Ammon's horn (tissue), 1 donor: Measurements from ENCODE around the gene ELMOD1.

ENCODE experiments used
- DNase-seq: peaks from one replicate; pipeline ENCODE4 v3.0.0-alpha.2; 2016; ENCODE audit warnings: low spot score

The ELMOD1 gene

DNA sequence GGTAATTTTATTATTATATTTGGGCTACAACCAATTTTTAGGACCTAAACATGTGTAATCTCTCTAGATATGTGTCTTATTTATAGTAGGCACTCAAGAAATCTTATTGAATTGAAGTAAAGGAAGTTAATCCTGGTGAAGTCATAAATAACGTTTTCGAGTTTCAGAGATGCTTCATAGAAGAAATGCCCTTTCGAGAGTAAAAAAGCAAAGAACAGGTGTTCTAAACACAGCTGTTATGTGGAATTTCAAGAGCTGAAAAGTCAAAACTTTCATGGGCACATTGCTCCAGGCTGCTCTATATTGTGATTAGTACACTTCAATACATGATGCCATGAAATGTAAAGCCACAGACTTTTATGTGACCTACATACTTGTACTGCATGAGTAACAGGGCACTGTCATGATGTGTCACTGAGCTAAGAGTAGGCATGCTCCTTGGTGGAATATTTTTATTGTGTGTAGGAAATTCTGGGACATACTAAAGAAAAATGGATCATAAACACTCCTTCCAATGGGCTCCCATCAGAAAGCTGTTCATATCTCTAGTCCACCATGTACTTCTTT is 7.2 kb upstream of the ELMOD1 start:
- no peak for DNase-seq

DNA sequence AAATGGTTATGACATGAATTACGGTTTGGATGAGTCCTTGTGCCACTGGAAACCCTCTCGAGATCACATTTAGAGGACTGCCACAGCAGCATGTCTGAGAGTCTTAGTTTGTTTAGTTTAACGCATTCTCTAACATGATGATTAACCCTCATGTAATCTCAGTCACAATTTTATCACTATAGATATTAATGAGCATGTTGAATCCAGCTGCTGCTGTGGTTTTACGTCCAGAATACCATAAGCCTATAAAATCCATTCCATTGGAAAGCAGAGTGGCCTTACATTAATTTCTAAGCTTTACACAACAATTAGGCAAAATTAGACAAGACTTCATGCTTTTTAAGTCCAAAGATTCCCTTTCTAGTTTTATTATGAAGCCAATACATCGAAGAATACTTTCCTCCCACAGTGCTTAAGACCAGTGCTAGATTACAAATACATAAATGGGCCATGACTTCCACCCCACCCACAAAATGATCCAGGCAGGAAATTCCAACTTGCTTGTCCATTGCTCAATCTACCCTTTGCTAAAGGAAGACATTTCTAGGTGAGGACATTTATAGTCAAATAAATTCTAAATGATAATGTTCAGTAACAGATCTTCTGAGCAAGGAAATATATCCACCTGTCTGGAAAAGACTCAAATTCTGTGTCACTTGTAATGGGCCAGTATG is 3.5 kb upstream of the ELMOD1 start:
- no peak for DNase-seq

GRCh38 chr11:107591378-107592230 is 657 bp downstream of the ELMOD1 start:
- DNase-seq, result peak; percentile 23

- DNase-seq, result no peak
Observed at GRCh38 chr11:107592231-107592590, 1.3 kb downstream of the ELMOD1 start.

DNA sequence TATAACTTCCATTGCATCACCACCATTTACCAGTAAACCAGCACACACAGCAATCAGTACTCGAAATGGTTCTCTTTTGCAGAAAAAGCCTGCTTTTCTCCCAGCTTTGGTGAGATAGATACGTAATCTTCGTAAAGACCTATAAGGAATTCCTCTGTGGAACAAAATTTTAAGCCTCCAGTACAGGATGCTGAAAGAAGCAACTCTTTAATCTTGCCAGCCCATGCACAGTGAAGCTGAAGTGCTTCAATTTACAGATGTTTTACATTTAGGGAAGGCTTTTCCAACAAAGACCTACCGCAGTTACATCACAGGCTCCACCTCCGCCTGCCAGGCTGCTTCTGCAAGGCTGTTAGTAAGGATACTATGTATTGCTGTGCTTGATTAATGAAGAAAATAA is 1.9 kb downstream of the ELMOD1 start:
- peak; percentile 15 for DNase-seq

DNA sequence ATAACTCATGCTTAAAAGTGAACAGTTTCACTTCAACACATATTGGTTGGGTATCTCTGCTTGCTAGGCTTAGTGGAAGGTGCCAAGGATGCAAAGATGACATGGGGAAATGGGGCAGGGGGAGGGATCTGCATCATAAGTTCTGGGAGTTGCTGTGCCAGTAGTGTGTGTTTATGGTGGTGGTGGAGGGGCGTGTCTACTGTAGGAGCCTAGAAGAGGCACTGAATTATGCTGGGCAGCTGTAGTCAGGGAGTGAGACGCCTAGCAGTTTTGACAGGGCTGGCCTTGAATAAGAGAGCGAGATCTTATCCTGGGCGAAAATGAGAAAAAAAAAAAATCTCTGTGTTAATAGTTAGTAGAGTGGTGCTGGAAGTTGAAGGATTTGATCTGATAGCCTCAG is 3.0 kb downstream of the ELMOD1 start:
- peak; percentile 10 for DNase-seq

- DNase-seq, result no peak
Observed at GRCh38 chr11:107594736-107595135, 3.8 kb downstream of the ELMOD1 start.

DNA sequence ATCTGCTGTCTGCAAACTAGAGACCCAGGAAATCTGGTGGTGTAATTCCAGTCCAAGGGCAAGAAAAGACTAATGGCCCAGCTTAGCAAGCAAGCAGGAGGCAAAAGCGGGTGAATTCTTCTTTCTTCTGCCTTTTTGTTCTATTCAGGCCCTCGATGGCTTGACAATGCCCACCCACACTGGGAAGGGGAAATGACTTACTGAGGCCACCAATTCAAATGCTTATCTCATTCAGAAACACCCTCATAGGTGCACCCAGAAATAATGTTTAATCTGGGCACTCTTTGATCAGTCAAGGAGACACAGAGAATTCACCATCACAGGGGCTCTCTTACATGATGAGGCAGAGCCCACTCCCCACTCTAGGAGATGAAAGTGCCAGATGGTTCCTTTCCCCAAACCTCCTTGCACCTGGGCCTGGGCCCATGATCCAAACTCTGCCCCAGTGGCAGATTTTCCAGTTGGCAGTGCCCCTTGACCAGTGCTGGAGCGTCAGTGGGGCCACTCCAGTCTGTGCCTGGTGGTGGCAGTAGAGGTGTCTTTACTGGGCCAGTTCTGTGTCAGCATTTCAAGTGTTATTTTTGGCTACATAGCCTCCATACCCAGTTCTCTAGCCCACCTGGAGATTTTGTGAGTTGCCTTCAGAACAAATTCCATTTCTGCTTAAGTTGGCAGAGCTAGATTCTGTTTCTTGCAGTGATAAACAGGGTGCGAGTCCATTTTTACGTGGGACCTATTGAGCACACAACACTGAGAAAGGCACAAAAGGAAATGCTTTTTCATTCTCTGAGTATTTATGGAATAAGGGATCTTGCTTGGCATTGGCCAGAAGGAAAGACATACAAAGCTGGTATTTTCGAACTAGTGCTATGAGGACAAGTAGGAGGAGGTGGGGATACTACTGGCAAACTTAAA is 7.5 kb downstream of the ELMOD1 start:
- no peak for DNase-seq

DNA sequence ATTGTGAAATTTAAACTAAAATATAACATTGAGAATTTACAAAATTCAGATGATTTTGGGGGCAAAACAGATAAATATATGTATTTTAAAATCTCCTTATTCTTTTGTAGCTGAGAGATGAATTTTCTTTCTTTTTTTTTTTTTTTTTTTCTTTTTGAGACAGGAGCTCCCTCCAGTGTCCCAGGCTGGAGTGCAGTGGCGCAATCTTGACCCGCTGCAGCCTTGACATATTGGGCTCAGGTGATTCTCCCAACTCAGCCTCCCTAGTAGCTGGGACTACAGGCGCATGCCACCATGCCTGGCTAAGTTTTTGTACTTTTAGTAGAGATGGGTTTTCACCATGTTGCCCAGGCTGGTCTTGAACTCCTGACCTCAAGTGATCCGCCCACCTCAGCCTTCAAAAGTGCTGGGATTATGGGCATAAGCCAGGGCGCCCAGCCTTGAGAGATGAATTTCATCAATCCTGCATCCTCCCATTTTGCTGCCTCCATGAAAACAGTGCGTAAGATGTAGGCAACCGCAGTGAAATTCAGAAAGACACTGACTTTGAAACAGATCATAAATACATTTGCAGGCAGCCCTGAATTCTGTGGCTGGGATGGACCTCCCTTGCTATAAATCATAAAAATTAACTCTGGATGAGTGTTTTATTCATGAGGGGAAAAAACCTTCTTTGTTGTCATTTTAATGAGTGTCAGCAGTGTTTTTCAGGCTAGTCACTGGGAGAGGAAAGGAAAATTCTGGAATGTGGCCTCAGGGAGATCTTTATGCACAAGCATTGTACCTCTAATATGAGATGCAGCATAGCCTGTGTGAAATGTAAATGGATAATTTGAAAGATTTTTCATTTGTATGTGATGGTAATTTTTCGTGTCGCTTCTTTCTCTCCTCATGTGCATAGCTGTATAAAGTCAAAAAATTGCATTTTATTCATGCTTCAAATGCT is 14.4 kb downstream of the ELMOD1 start:
- no peak for DNase-seq

DNA sequence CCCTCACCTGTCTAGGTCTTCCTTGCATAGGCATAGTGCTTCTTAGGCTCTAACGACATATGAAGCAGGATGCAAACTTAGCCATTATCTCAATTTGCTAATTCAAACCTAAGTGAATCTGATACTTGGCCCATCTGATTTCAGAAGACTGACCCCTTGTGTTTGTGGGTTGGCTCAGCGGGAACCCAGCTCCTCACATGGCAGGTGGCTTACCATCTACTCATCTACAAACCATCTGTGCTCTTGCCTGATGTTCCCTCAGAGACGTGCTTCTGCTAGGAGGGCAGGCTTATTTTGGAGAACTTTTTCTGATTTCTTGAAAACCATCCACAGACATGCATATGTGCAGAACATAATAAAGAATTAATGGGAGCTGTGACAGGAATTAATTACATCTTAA is 15.2 kb downstream of the ELMOD1 start:
- peak; percentile 27 for DNase-seq

DNA sequence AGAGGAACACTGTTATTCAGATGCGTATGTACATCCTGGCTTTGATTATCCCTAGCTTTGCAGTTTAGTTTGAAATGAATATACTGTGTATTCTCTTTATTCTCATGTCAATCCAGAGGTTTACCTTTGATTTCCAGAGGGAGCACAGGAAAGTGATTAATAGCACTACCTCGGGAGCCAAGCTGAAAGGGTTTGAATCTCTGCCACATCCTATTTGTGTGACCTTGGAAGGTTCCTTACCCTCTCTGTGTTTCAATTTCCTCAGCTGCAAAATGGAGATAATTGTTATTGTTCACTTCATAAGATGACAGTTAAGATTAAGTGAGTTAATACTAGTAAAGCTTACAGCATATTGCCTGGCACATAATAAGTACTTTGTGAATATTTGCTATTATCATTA is 17.9 kb downstream of the ELMOD1 start:
- DNase-seq, result no peak

DNA sequence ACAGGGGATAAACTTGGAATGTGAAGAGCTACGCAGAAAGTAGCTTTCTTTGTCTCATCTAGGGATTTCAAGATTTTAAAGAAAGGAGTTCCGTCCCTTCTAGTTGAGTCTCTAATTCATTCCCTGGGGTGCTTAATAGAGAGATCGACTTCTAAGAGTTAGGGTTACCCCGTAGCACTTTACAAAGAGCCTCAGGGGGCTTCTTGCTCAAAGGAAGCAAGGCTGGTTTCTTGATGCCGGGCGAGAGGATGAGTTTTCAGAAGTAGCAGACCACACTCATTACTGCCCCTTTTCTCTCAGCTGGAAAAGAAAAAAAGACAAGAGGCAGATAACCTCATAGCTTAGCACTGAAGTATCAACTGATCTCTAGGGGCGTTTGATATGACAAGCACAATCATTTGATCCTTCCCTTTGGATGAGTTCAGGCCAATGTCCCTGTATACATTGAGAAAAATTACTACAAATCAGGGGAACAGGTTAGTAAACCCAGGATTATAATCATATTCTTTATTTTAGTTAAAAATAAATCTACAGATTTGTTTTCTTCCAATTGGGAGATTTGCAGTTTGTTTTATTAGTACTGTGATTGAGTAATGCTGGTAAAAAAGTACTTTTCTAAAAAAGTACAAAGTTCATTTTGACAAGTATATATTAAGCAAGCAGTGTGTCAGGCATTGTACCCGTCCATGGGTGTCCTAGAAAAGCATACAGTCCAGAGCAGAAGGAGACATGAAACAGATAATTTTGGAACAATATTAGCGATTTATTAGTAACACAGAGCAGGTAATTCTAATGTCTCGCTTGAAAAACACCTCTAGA is 18.7 kb downstream of the ELMOD1 start:
- no peak for DNase-seq

DNA sequence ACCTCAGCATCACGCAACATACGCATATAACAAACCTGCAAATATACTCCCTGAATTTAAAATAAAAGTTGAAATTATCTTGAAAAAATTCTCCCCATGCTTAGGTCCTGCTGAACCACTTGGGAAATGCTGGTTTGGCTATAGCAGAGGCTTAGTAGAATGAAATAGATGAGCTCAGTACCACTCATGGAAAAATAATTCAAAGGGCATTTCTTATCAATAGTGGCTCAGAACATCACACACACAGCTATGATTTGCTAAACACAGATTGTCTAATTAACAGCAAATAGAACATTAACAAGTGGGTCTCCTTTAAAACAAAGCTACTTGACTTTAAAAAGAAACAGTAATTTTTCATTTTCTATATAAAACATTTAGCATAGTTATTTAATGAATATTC is 21.5 kb downstream of the ELMOD1 start:
- no peak for DNase-seq

DNA sequence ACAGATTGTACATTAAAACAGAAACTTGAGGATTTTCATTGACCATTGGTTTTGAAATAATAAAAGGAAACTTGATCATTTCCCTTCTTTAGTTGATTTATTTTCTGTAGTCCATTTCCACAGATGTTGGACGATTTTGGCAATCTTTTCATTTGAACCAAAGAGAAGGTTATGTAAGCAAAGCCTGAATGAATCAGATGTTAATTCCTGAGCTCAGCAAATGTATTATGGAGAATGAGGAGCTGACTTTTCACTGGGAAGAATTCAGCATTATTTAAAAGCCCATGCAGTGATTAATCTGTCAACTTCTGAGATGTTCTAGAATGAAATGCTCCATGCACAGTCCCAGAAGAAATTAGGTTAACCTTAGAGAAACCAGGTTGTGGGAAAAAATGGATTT is 29.0 kb downstream of the ELMOD1 start:
- DNase-seq, result no peak

DNA sequence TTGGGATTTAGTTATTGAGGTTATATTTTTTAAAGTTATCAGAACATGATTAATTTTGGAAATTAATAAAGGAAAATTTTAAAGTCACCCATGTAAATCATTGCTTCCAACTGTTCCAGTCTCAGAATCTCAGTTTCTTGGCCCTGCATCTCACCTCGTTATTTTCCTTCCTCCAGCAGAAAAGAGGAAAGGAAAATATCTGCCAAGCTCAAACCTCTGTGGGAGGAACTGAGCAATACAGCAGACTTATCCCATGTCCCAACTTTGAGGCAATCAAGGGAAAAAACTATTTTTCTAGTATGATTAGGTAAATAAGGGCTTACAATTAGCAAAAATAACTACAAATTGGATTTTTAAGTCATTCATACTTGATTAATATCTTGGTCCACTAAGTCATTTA is 30.1 kb downstream of the ELMOD1 start:
- no peak for DNase-seq

DNA sequence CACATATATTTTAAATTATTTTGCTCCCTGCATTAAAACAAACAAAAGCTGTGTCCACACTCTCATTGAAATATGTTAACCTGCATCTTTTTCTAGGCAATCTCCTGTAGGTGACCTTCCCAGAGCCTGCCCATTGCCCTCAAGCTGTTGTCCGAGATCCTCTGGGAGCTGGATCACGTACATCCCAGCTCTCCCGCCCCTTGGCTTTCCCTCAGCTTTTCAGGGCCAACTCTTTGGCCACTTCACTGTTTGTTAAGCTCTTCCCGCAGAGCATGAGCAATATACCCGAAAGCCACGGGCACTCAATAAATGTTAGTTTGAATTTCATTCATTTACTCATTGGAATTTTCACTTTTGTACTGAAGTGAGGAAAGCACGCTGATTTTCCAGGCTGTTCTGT is 32.2 kb downstream of the ELMOD1 start:
- no peak for DNase-seq

GRCh38 chr11:107624983-107625684 is 34.2 kb downstream of the ELMOD1 start:
- no peak for DNase-seq

- no peak for DNase-seq
Observed at GRCh38 chr11:107625685-107625989, 34.7 kb downstream of the ELMOD1 start.

DNA sequence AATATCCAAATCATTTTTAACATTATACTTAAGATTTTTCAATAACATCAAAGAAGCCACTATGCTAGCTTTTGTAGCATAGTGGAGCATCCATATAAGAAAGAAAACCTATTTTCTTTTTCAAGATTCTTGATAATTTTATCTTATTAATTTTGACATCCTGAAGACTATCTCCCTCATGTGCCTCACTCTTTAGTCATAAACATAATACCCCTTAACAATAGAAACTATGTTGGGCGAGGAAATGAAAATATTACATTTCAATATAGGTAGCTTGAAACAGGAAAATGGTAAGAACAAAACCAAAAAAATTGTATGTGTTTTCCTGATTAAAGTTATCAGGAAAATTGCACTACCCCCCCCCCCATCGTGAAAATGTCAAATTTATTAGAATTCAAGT is 40.1 kb downstream of the ELMOD1 start:
- no peak for DNase-seq

GRCh38 chr11:107631931-107632330 is 41.0 kb downstream of the ELMOD1 start:
- no peak for DNase-seq
